TTC549 (cell line): ENCODE results near the gene LAX1.
"Not testable (repeated sequence)": the region's sequence is repeated elsewhere in the genome, so short reads cannot be mapped to it uniquely, and the experiment has no call there.

Experiments used
- FAIRE-seq: peaks from 2 replicates; lab custom pipeline; 2012; peaks lifted over from hg19 to GRCh38; lab: Jason Lieb, UNC

LAX1 gene

DNA sequence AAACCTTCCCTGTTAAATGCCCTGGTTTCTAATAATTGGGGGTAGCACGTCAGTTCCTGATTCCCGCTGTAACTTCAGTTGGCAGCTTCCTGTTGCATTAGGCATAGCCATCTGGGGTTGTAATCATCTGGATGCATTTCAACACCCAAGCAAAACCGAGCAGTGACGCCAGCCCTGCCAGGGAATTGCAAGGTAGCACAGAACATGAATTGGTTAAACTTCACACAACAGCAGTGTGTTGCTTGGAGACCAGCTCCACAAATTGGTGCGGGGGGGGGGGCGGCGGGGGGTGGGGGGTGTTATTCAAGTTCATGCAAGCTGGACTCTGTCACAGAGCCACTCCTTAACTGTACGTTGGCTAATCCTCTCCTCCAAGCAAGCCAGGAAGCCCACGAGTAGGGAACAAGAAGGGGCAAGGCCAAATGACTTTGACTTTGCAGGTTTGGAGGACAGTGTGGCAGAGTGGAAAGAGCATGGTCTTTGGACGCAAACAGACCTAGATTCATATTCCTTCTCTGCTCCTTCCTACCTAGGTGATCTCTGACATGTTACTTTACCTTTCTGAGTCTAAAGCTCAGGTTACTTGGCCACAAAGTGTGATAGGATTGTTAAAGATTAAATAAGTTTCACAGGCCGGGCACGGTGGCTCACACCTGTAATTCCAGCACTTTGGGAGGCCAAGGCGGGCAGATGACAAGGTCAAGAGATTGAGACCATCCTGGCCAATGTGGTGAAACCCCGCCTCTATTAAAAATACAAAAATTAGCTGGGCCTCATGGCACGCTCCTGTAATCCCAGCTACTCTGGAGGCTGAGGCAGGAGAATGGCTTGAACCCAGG, 4.7 kb downstream of the LAX1 start:
- FAIRE-seq: no peak

DNA sequence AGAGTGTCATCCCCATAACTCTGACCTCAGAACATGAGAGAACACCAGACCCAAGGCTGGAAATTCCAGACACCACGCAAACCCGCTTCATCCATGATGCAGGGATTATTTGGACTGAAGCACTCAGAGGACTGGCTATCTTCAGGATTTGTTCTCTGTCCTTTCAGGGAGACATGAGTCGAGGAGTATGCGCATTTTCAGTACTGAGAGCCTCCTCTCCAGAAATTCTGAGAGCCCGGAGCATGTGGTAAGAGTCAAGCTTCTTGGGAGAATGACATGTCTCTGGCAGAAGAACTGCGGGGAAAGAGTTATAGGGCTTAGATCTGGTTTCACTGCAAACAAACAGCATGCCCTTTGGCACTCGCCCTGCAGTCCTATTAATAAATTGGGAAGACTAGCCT, 6.9 kb downstream of the LAX1 start:
- no peak for FAIRE-seq

DNA sequence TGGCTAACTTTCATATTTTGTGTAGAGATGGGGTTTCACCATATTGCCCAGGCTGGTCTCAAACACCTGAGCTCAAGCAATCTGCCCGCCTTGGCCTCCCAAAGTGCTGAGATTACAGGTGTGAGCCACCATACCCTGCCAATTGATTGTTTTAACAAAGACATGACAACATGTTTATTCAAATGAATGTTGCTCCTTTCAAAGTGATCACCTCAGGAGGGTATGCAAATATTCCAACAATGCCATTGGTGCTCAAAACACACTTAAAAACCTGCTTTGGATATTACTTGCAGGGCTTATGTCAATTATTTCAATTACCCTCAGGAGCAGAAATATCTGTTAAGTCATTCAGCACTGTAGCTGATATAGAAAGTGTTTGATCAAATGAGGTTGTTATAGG, 7.9 kb downstream of the LAX1 start:
- FAIRE-seq: no peak

DNA sequence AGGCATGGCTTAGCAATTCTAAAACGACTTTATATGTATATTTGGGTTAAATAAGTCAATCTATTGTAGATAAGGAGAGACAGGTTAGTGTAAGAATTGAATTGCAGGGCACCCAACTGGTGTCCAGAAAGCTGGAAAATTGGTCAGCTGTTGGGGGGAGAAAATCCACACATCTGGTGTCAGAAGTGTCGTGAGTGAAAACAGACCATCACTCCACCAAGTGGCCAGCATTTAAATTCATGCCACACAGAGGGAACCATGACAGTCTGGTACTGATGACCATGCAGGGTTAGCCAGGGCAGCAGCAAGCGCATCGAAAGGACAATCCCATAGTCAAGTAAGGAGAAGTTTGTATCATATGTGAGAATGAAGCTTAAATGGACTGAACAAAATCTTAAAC, 11.7 kb downstream of the LAX1 start:
- no peak for FAIRE-seq

DNA sequence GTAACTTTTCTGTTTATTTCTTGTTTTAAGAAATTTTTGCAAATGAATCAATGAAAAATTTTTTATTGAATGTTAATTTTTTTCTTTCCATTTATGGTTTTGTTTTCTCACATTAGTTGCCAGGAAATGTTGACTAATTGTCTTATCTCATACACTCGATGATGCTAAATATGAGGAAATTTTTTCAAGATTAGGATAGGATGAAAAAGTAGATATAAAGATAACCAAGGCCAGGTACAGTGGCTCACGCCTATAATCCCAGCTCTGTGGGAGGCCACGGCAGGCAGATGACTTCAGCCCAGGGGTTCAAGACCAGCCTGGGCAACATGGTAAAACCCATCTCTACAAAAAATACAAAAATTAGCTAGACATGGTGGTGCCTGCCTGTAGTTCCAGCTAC, 12.6 kb downstream of the LAX1 start:
- no peak for FAIRE-seq

DNA sequence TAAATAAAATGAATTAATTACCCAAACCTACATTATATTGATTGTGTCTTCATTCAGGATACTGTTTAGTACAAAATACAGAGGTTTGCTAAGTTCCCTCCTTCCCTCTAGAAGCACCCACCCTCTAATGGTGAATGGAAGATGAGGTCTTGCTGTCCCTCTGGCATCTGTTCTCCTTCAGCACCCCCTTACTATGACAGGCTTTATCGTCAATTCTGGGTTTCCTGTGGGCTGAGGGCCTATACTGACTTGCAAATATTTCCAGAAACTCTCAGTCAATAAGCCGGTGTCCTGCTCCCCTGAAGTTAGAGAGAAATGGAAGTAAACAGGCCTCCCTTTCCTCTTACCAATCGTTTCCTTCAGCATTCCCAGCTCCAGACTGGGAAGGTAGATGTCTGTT, 13.2 kb downstream of the LAX1 start:
- no peak for FAIRE-seq

DNA sequence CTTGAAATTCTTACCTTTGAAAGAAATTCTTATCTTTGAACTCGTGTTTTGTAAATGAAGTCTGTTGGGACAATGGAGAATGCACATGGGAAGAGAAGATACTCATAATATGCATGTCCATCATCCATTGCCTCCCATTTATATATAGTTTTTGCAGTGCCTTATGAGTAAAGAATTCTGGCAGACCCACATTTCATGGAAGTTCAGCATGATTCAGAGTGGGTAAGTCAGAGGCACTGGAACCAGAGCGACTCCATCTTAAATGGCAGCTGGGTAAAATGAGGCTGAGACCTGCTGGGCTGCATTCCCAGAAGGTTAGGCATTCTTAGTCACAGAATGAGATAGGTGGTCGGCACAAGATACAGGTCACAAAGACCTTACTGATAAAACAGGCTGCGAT, 13.8 kb downstream of the LAX1 start:
- FAIRE-seq: no peak

DNA sequence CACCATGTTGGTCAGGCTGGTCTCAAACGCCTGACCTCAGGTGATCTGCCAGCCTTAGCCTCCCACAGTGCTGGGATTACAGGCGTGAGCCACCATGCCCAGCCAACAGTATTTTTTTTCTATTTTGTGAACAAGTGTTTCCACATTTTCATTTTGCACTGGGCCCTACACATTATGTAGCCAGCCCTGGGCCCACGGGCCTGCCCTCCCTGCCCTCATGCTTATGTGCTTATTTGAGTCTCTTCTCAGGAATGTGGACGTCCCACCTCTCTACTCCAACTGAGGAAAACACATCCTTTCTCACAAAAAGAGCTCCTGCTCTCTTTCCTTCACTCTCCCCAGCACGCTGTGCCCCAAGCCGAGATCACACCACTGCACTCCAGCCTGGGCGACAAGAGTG, 17.0 kb downstream of the LAX1 start:
- FAIRE-seq: no peak

DNA sequence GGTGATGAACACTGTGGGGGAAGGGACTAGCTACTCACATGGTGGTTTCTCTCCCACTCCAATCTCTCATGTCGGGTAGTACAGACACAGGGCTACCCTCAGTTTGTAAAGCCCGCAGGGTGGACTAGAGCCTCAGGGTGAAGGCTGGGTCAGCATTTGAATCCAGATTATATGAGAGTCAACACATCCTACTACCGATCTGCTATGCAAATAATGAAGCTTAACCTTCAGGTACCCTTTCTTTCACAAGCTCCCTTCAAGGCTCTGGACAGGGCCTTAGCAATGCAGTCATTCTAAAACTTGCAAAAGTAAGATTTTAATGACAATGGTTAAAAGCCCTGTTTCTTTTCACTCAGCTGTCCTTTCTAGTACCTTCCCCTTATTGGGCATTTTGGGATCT, 25.0 kb downstream of the LAX1 start:
- FAIRE-seq: no peak

DNA sequence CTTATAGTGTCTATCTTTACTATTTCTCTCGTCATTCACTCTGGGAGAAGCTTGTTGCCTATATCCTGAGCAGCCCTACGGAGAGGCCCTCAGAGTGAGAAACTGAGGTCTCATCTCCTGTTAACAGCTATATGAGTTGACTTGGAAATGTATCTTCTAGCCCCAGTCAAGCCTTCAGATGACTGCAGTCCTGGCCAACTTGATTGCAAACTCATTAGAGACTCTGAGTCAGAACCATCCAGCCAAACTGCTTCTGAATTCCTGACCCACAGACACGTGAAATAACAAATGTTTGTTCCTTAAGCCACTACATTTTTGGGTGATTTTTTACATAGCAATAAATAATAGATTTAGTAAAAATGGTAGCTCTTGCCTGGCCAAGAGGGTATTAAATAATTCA, 26.5 kb downstream of the LAX1 start:
- no peak for FAIRE-seq

DNA sequence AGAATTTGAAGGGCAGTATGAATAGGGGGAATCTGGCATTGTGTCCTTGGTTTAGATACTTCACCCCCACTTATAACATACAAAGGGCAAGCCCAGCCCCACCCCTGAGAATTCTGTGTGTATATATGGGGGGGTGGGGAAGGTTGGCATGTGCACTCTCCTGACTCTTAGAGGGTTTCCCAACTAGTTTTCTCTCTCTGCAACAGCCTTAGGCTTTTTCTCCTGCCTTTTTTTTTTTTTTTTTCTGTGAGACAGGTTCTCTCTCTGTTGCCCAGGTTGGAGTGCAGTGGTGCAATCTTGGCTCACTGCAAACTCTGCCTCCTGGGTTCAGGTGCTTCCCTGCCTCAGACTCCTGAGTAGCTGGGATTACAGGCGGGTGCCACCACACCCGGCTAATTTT, 27.5 kb downstream of the LAX1 start:
- no peak for FAIRE-seq

DNA sequence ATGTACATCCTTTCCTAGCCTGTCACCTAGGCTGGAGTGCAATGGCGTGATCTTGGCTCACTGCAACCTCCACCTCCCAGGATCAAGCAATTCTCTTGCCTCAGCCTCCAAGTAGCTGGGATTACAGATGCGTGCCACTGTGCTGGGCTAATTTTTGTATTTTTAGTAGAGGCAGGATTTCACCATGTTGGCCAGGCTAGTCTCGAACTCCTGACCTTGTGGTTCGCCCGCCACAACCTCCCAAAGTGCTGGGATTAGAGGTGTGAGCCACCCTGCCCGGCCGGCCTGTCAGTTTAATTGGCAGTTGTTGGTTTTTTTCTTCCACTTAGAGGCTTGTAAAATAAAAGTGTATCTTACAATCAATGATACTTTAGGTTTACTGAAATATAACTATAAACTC, 28.6 kb downstream of the LAX1 start:
- FAIRE-seq: not testable (repeated sequence)

DNA sequence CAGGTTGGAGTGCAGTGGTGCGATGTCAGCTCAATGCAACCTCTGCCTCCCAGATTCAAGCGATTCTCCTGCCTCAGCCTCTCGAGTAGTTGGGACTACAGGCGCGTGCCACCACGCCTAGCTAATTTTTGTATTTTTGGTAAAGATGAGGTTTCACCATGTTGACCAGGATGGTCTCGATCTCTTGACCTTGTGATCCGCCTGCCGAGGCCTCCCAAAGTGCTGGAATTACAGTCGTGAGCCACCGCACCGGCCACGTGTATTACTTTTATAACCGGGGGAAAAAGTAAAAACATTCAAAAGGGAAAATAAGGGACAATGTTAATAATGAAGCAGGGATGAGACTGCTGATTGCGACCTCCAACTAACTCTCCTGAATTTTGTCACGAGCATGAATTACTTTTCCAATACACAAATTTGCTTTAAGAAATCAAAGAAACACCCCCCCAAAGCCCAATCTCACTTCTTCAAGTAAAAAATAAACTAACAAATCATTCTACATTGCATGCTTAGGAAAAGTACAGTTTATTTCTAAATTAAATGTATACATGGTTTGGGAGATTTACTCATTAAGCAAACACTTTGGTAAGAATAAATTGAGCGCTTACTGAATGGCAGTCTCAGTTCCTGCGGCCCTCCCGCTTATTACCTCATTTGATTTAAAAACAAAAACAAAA, 29.9 kb downstream of the LAX1 start:
- no peak for FAIRE-seq

DNA sequence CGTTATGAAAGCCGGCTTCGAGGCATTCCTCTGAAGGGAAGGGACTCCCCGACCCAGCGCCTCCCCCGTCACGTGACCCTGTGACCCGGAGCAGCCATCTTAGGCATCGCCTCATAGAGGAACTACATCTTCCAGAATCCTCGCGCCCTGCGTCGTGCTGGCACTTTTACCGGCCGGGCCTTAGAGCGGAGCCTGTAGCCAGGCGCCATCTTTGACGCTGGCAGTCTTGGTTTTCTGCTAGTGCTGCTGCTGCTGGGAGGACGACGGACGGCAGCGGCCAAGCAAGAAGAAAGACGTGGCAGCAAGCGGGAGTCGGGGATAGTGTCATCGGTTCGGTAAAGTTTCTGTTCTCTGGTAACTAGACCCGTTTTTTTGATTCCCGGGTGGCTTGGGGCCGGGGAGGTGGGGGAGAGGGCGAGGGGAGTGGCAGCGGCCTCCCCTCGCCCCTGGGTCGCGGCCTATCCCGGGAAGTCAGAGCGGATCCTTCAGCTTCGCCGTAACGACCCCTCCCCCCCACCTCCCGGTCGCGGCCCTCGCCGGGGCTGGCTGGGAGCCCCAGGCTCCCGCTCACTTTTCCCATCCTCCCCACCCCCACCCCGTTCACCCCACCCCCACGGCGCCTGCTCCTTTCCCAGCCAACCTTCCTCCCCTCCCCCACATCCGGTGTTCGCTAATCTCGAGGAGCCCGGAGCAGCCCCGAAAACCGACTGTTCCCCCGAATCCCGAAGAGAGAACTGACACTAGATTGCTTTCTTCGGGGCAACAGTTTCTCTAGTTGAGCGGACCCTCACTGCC, 30.7 kb downstream of the LAX1 start, which contains the start of the genes ZBED6 and ZC3H11A:
Gene ZBED6 (plus strand): TSS at position 183 of the 795 bp plus-strand sequence. CDS start 1,900 bp downstream, outside the sequence.
Gene ZC3H11A (plus strand): TSS at position 183 of the 795 bp plus-strand sequence. CDS start 21,448 bp downstream, outside the sequence.
- peak; percentile 98 for FAIRE-seq

DNA sequence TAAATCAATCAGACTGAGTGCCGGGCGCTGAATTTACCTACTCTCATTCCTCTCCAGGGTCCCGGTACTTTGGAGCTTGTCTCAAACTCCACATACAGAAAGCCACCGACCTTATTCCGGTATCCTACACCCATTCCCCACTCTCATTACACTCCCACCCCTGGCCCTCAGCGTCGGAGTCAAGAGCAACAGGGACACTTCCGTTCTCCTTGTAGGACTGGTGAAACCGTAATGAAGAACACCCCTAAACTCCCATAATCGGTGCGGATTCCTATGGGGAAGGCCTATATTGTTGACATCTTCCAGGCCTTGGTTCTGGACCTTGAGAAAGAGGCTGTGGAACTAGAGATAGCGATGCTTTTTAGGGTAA, 31.2 kb downstream of the LAX1 start:
- FAIRE-seq: no peak

DNA sequence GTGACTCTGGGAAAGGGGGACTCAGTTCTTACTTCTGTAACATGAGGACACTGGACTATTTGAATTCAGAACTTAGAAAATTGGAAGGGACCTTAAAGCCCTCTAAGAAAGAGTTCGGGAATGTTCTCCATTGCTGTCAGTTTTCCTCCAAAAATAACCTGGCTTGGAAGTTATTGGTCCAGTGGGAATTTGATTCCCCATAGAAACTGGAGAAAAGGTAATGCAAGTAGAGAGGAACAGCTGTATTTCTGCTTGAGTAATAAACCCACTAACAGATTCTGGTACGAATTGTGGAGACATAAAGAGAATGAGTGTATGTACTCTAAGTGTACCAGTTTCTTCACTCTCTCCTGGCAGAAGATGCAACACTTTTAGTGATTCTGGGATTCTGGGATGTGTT, 32.2 kb downstream of the LAX1 start:
- no peak for FAIRE-seq

DNA sequence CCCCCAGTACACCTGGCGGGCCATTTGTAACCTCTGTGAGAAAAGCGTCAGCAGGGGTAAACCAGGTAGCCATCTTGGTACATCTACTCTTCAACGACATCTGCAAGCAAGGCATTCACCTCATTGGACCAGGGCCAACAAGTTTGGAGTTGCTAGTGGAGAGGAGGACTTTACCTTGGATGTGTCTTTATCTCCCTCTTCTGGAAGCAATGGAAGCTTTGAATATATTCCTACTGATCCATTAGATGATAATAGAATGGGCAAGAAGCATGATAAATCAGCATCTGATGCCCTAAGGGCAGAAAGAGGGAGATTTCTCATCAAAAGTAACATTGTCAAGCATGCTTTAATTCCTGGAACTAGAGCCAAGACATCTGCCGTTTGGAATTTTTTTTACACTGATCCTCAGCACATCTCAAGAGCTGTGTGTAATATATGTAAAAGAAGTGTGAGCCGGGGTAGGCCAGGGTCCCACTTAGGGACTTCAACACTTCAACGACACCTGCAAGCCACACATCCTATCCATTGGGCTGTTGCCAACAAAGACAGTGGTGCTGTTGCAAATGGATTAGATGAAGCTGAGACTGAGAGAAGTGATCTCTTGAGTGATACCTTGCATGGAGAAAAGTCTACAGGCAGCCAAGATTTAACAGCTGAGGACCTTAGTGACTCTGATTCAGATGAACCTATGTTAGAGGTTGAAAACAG, 33.1 kb downstream of the LAX1 start:
- no peak for FAIRE-seq

DNA sequence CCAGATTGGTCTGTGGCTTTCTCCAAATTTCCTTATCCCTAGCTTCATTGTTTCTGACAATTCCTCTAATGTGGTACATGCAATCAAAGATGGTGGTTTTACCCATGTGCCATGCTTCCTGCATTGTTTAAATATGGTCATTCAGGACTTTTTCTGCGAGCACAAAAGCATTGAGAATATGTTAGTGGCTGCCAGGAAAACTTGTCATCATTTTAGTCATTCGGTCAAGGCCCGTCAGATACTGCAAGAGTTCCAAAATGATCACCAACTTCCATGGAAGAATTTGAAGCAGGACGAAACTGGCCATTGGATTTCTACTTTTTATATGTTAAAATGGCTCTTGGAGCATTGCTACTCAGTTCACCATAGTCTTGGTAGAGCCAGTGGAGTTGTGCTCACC, 34.2 kb downstream of the LAX1 start:
- no peak for FAIRE-seq

DNA sequence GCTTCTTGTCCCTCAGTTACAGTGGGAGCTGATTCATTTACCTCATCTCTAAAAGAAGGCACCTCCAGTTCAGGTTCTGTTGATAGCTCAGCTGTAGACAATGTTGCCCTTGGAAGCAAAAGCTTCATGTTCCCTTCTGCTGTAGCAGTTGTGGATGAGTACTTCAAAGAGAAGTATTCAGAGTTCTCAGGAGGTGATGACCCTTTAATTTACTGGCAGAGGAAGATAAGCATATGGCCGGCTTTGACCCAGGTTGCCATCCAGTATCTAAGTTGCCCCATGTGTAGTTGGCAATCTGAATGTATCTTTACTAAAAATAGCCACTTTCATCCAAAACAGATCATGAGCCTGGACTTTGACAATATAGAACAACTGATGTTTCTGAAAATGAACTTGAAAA, 35.0 kb downstream of the LAX1 start:
- no peak for FAIRE-seq

DNA sequence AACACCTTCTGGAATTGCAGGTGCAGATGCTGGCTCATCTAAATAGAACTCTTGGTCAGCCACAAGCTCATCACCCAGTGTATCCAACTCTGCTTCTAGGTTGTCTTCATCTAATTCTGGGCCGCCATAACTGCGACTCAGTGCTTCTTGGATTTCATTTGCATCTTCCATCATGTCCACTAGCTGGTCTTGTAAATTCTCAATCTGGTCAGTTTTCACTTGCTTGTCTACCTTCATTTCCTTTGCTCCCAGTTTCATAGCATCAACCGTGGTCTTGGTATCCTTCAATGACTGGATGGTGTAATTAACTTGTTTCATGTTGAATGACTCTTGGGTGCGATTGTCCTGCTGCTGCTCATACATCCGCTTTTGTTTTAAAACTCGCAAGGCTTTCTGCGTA, 40.7 kb downstream of the LAX1 start:
- FAIRE-seq: no peak

DNA sequence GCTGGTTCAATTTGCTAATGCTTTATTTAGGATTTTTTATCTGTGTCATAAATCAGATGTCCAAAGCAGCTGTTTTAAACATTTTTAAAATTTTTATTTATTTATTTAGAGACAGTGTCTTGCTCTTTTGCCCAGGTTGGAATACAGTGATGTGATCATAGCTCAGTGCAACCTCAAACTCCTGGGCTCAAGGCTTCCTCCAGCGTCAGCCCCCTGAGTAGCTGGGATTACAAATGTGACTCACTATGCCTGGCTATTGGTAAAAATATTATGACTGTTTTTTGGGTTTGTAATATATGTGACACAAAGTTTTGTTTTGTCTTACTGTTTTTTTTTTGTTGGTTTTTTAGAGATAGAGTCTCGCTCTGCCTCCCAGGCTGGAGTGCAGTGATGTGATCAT, 42.2 kb downstream of the LAX1 start:
- FAIRE-seq: no peak

DNA sequence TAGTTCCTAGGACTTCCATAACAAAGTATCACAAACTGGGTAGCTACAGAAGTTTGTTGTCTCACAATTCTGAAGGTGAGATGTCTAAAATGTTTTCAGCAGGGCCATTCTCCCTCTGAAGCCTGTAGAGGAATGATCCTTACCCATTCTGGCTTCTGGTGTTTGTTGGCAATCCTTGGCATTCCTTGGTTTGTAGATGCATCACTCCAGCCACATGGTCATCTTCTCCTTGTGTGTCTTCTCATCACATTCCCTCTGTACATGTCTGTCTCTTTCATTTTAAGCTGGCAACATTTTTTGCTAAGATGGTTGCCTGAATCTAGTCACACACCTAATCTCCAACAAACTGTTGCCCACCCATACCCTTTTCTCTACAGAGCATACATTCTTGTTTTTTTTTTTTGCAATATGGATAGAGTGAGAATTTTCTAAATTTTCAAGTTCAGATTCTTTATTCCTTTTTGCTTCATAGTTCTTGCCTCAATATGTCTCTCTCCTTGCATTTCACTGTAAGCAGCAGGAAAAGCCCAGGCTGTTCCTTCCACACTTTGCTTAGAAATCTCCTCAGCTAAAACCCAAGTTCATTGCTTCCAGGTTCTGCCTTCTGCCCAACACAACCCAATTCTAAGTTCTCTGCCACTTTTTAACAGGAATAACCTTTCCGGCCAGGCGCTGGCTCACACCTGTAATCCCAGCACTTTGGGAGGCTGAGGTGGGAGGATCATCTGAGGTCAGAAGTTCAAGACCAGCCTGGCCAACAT, 48.8 kb downstream of the LAX1 start:
- FAIRE-seq: no peak
